HEK293 (cell line): ENCODE data around the gene TMEM198.

ENCODE experiments used
- CTCF ChIA-PET: fragments of 350-600 bp; formaldehyde crosslinking; extraction: SDS; loops from one replicate; lab custom pipeline; 2021; ENCODE audit warnings: antibody characterized with exemption; lab: Yijun Ruan, JAX
- POLR2A ChIA-PET: fragments of 300-600 bp; formaldehyde crosslinking; extraction: SDS; loops from one replicate; lab custom pipeline; 2020; ENCODE audit warnings: antibody characterized with exemption, inconsistent platforms; lab: Yijun Ruan, JAX
- H3K27ac ChIP-seq: fragments of 200-500 bp; sonication (Bioruptor generic); 2 replicates; pipeline ENCODE4 v1.5.1; 2014; ENCODE audit warnings: low read depth, low read length, control low read depth, inconsistent platforms; ENCODE audit errors: extremely low read depth
- H3K36me3 ChIP-seq, 2 experiments: fragments of 200-500 bp in 1 of 2; sonication (Bioruptor generic) in 1 of 2; 1 replicate in 1 of 2; 2 replicates in 1 of 2; pipeline ENCODE4 v1.5.1; 2014 to 2017; ENCODE audit warnings: inconsistent platforms in 2 of 2, low read length in 2 of 2; ENCODE audit not compliant: control insufficient read depth in 2 of 2, insufficient read depth in 1 of 2
- H3K4me1 ChIP-seq: fragments of 200-500 bp; sonication (Bioruptor generic); 2 replicates; pipeline ENCODE4 v1.5.1; 2014; ENCODE audit warnings: mild to moderate bottlenecking, low read length, inconsistent platforms; ENCODE audit not compliant: control insufficient read depth, insufficient read depth
- H3K4me3 ChIP-seq: 2 replicates; pipeline ENCODE4 v1.5.1; 2011; ENCODE audit warnings: low read depth, mild to moderate bottlenecking, control low read depth, low read length, moderate library complexity
- H3K9me3 ChIP-seq: fragments of 200-500 bp; sonication (Bioruptor generic); 2 replicates; pipeline ENCODE4 v1.5.1; 2014; ENCODE audit warnings: low read depth, low read length, inconsistent platforms; ENCODE audit not compliant: control insufficient read depth, insufficient read depth
- EGR2 ChIP-seq: fragments of 450-650 bp; formaldehyde crosslinking; IDR thresholded peaks from 2 replicates; pipeline ENCODE4 v1.5.1; 2016; ENCODE audit warnings: low read depth, missing biosample characterization, missing genetic modification characterization
- KLF8 ChIP-seq: fragments of 450-650 bp; formaldehyde crosslinking; IDR thresholded peaks from 2 replicates; pipeline ENCODE4 v1.5.1; 2016; ENCODE audit warnings: missing biosample characterization, missing genetic modification characterization
- ZBTB20 ChIP-seq: fragments of 450-650 bp; formaldehyde crosslinking; IDR thresholded peaks from 2 replicates; pipeline ENCODE4 v1.5.1; 2016; ENCODE audit warnings: missing biosample characterization, missing genetic modification characterization
- ZFHX2 ChIP-seq: fragments of 450-650 bp; formaldehyde crosslinking; conservative IDR thresholded peaks from 2 replicates; pipeline ENCODE4 v1.5.1; 2016; ENCODE audit warnings: missing biosample characterization, missing genetic modification characterization
- ZNF266 ChIP-seq: fragments of 450-650 bp; formaldehyde crosslinking; IDR thresholded peaks from 2 replicates; pipeline ENCODE4 v1.5.1; 2016; ENCODE audit warnings: missing biosample characterization, missing genetic modification characterization, low read depth
- ZNF600 ChIP-seq: fragments of 450-650 bp; formaldehyde crosslinking; IDR thresholded peaks from 2 replicates; pipeline ENCODE4 v1.5.1; 2016; ENCODE audit warnings: missing biosample characterization, missing genetic modification characterization
- ZNF624 ChIP-seq: fragments of 450-650 bp; formaldehyde crosslinking; IDR thresholded peaks from 2 replicates; pipeline ENCODE4 v1.5.1; 2017; ENCODE audit warnings: missing biosample characterization, missing genetic modification characterization
- ZNF626 ChIP-seq: fragments of 450-650 bp; sonication (Bioruptor Pico); formaldehyde crosslinking; IDR thresholded peaks from 2 replicates; pipeline ENCODE4 v1.5.1; 2018; ENCODE audit warnings: missing biosample characterization, missing genetic modification characterization, inconsistent platforms
- ZNF843 ChIP-seq: fragments of 450-650 bp; formaldehyde crosslinking; IDR thresholded peaks from 2 replicates; pipeline ENCODE4 v1.5.1; 2016; ENCODE audit warnings: missing biosample characterization, missing genetic modification characterization
- TF ChIP-seq, protein P1 (sequence below): fragments of 450-650 bp; formaldehyde crosslinking; IDR thresholded peaks from 2 replicates; pipeline ENCODE4 v1.5.1; 2017; ENCODE audit warnings: missing biosample characterization, missing genetic modification characterization
- TF ChIP-seq, protein P2 (sequence below): fragments of 450-650 bp; formaldehyde crosslinking; conservative IDR thresholded peaks from 2 replicates; pipeline ENCODE4 v1.5.1; 2016; ENCODE audit warnings: low read depth, missing biosample characterization, missing genetic modification characterization
- TF ChIP-seq, protein P3 (sequence below): fragments of 450-650 bp; formaldehyde crosslinking; IDR thresholded peaks from 2 replicates; pipeline ENCODE4 v1.5.1; 2016; ENCODE audit warnings: missing biosample characterization, missing genetic modification characterization
- TF ChIP-seq, protein P4 (sequence below): fragments of 450-650 bp; formaldehyde crosslinking; IDR thresholded peaks from 2 replicates; pipeline ENCODE4 v1.5.1; 2016; ENCODE audit warnings: missing biosample characterization, missing genetic modification characterization

The TMEM198 gene

DNA sequence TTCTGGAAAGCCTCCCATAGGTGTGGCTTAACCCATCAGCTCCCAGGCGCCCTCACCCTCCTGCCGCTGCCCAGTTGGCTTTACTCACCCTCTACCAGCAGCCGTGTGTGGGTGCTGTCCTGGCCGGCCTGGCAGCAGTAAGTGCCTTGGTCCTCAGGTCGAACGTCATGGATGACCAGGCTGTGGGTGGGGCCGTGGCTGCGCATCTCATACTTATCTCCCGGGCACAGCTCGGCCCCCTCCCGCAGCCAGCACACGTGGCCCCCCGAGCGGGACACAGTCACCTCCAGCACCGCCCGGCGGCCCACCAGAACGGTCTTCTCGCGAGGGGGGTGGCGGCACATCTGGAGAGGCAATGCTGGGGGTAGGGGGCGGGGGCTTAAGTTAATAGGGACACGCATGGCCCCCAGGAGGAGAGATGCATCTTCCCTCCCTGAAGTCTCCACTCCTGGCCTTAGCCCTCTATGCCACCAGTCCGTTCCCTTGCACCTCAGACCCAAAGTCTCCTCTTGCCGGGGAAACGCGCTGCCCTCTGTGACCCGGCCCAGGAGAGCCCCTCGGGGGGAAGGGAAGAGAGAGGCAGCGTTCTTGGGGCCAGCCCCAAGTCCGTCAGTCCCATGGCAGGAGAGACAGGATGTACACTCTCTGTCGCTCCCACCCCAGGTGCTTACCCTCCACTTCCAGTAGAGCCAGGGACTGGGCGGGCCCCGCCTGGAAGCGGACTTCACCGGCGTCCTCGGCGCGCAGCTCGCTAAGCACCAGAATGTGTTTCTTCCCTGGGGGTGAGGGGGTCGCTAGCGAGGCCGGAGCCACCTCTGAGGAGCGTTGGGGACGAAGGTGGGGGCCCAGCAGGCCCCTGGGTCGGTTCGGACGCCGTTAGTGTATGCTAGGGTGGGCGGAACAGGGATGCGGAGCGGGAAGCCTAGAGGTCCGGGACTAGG, 7.9 kb downstream of the TMEM198 start:
- Histone ChIP-seq H3K4me1 (peaks cover 3% of the 10 kb centered on the region; the same call in 1 of the 2 replicates), H3K9me3 (no peaks in the 10 kb centered on the region), H3K4me3 (peak overlapping the region; percentile 61), H3K27ac (peak overlapping the region; percentile 29; the same call in 1 of the 2 replicates), H3K36me3 (peaks cover 0 to 13% of the 10 kb centered on the region in 2 experiments; a peak in 1 of 3 replicates)
- ChIA-PET POLR2A (interaction anchor here (0.6 to 3.4 kb wide), 7 partner anchors 8 to 152 kb away, joined by 4 to 25 read pairs (median 6); partner anchors contain the start of genes CHPF, OBSL1, STK11IP and TMEM198), CTCF (interaction anchor here (0.6 to 2.8 kb wide), 7 partner anchors 9 to 163 kb away, joined by 3 to 20 read pairs (median 5); partner anchors contain the start of genes INHA and OBSL1)
- TF ChIP-seq, protein P1, sequence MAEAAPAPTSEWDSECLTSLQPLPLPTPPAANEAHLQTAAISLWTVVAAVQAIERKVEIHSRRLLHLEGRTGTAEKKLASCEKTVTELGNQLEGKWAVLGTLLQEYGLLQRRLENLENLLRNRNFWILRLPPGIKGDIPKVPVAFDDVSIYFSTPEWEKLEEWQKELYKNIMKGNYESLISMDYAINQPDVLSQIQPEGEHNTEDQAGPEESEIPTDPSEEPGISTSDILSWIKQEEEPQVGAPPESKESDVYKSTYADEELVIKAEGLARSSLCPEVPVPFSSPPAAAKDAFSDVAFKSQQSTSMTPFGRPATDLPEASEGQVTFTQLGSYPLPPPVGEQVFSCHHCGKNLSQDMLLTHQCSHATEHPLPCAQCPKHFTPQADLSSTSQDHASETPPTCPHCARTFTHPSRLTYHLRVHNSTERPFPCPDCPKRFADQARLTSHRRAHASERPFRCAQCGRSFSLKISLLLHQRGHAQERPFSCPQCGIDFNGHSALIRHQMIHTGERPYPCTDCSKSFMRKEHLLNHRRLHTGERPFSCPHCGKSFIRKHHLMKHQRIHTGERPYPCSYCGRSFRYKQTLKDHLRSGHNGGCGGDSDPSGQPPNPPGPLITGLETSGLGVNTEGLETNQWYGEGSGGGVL (tag by site-specific recombination), result peak; percentile 84
- TF ChIP-seq KLF8 (no peak), ZBTB20 (tag by site-specific recombination) (peak; percentile 54; the same call in 1 of the 2 replicates), ZNF600 (tag by site-specific recombination) (peak; percentile 76), ZNF624 (tag by site-specific recombination) (no peak), ZFHX2 (tag by site-specific recombination) (0 out of 2 replicates have a peak, but pooled peaks have one; percentile 5), ZNF626 (tag by site-specific recombination) (no peak), EGR2 (tag by site-specific recombination) (no peak), ZNF266 (no peak), ZNF843 (tag by site-specific recombination) (no peak; the same call in 1 of the 2 replicates)
- TF ChIP-seq, protein P2, sequence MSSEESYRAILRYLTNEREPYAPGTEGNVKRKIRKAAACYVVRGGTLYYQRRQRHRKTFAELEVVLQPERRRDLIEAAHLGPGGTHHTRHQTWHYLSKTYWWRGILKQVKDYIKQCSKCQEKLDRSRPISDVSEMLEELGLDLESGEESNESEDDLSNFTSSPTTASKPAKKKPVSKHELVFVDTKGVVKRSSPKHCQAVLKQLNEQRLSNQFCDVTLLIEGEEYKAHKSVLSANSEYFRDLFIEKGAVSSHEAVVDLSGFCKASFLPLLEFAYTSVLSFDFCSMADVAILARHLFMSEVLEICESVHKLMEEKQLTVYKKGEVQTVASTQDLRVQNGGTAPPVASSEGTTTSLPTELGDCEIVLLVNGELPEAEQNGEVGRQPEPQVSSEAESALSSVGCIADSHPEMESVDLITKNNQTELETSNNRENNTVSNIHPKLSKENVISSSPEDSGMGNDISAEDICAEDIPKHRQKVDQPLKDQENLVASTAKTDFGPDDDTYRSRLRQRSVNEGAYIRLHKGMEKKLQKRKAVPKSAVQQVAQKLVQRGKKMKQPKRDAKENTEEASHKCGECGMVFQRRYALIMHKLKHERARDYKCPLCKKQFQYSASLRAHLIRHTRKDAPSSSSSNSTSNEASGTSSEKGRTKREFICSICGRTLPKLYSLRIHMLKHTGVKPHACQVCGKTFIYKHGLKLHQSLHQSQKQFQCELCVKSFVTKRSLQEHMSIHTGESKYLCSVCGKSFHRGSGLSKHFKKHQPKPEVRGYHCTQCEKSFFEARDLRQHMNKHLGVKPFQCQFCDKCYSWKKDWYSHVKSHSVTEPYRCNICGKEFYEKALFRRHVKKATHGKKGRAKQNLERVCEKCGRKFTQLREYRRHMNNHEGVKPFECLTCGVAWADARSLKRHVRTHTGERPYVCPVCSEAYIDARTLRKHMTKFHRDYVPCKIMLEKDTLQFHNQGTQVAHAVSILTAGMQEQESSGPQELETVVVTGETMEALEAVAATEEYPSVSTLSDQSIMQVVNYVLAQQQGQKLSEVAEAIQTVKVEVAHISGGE, result 0 out of 2 replicates have a peak, but pooled peaks have one; percentile 33
- TF ChIP-seq, protein P3, sequence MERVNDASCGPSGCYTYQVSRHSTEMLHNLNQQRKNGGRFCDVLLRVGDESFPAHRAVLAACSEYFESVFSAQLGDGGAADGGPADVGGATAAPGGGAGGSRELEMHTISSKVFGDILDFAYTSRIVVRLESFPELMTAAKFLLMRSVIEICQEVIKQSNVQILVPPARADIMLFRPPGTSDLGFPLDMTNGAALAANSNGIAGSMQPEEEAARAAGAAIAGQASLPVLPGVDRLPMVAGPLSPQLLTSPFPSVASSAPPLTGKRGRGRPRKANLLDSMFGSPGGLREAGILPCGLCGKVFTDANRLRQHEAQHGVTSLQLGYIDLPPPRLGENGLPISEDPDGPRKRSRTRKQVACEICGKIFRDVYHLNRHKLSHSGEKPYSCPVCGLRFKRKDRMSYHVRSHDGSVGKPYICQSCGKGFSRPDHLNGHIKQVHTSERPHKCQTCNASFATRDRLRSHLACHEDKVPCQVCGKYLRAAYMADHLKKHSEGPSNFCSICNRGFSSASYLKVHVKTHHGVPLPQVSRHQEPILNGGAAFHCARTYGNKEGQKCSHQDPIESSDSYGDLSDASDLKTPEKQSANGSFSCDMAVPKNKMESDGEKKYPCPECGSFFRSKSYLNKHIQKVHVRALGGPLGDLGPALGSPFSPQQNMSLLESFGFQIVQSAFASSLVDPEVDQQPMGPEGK (tag by site-specific recombination), result peak; percentile 58; the same call in 1 of the 2 replicates
- TF ChIP-seq, protein P4, sequence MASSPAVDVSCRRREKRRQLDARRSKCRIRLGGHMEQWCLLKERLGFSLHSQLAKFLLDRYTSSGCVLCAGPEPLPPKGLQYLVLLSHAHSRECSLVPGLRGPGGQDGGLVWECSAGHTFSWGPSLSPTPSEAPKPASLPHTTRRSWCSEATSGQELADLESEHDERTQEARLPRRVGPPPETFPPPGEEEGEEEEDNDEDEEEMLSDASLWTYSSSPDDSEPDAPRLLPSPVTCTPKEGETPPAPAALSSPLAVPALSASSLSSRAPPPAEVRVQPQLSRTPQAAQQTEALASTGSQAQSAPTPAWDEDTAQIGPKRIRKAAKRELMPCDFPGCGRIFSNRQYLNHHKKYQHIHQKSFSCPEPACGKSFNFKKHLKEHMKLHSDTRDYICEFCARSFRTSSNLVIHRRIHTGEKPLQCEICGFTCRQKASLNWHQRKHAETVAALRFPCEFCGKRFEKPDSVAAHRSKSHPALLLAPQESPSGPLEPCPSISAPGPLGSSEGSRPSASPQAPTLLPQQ (tag by site-specific recombination), result 0 out of 2 replicates have a peak, but pooled peaks have one; percentile 12
